Astrocyte (in vitro differentiated cells and primary cell): ENCODE results near the gene HLA-B.

Source experiments
- EZH2 ChIP-seq: IDR thresholded peaks from 2 replicates; pipeline ENCODE4 v1.6.1; 2012; ENCODE audit warnings: mild to moderate bottlenecking, low read length, inconsistent platforms; ENCODE audit not compliant: insufficient read depth
- TF ChIP-seq, protein P1 (sequence below): IDR thresholded peaks from 2 replicates; pipeline ENCODE4 v1.5.1; 2011; ENCODE audit warnings: low read depth, mild to moderate bottlenecking, inconsistent platforms, low read length, moderate library complexity; ENCODE audit not compliant: insufficient read depth

DNA sequence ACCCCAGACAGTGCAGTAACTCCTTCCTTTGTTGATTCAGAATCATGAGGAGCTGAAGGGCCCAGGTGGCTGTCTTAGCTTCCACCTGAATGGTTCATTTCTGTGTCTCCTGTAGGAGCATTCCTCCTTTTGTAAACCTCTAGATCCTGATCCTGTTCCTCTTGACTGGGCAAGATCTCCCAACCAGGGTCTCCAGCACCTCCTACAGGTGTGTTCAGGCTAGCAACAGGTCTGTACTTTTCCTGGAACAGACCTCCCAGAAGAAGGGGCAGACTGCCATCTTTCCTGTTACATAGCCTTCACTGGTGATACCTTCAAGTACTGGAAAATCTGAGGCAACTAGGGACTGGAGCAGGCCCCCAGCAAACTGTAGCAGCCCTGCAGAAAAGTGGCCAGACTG lies 35.2 kb downstream of the HLA-B start:
- TF ChIP-seq, protein P1, sequence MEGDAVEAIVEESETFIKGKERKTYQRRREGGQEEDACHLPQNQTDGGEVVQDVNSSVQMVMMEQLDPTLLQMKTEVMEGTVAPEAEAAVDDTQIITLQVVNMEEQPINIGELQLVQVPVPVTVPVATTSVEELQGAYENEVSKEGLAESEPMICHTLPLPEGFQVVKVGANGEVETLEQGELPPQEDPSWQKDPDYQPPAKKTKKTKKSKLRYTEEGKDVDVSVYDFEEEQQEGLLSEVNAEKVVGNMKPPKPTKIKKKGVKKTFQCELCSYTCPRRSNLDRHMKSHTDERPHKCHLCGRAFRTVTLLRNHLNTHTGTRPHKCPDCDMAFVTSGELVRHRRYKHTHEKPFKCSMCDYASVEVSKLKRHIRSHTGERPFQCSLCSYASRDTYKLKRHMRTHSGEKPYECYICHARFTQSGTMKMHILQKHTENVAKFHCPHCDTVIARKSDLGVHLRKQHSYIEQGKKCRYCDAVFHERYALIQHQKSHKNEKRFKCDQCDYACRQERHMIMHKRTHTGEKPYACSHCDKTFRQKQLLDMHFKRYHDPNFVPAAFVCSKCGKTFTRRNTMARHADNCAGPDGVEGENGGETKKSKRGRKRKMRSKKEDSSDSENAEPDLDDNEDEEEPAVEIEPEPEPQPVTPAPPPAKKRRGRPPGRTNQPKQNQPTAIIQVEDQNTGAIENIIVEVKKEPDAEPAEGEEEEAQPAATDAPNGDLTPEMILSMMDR = no peak
- TF ChIP-seq EZH2 = no peak
